HG03108 (cell line): ENCODE data around the gene FGF8.
A peak's percentile ranks its signal among the peaks of the same experiment; 100 is the strongest.

Experiments
- ATAC-seq: cut with Tn5 transposase; IDR thresholded peaks from one replicate; pipeline ENCODE4 v1.9.1; 2021; ENCODE audit warnings: moderate library complexity; ENCODE audit not compliant: unreplicated experiment

Gene FGF8

DNA sequence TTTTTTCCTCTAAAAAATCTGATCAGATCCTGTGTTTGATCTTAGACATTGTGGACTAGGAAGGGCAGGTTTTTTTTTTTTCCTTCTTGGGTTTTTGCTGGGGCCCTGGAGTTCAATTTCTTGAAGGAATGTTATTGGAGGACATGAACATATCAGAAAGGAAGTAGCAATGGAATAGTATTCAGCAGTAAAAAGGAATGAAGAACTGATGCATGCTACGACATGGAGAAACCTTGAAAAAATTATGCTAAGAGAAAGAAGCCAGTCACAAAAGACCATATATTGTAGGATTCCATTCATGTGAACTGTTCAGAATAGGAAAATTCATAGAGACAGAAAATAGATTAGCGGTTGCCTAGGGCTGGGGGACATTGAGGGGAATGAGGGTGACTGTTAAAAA is 34.0 kb downstream of the FGF8 start:
- ATAC-seq = no peak

DNA sequence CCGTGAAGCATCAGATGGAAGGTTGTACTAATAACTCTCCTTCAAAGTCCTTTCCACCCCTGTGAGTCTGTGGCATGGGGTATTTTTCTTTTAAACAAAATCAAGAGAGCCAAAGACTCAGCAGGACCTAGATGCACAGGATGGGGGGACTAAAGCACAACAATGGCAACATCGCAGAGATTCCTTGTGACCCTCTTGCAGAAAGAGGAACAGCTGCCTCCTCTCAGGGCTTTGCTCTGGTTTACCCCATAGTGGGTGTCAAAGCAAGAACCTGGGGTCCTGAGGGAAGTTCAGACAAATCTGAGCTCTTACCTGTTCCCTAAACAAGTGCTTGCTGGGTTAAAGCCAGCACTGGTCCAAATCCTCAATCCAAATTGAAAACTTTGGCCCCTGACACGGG is 39.2 kb downstream of the FGF8 start:
- no peak for ATAC-seq

DNA sequence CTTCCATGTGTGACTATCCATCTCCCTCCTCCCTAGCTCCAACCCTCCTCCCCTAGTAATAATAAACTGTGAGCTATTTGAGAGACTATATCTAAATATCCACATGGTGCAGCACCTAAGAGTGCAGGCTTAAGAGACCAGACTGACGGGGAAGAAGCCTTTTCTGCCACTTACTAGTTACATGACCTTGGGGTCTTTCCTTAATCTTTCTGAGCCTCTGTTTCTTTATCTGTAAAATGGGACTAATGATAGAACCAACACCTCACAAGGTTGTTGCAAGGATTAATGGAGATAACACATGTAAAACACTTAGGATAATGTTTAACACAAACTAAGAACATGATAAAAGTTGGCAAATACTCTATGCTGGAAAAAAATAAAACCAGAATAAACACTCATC is 43.8 kb downstream of the FGF8 start:
- ATAC-seq = no peak

DNA sequence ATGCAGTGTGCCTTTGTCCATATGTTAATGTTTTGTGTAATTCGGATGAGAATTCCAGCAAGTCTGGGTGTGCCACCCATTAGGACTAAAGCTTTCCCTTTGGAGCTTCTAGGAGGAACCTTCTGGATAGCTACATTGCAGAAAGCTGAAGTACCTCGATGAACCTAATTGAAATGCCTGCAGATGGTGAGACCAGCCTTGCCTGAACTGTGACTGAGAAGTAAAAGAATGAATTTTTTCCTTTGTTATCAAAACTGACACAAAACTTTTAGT is 49.9 kb downstream of the FGF8 start:
- ATAC-seq = no peak

DNA sequence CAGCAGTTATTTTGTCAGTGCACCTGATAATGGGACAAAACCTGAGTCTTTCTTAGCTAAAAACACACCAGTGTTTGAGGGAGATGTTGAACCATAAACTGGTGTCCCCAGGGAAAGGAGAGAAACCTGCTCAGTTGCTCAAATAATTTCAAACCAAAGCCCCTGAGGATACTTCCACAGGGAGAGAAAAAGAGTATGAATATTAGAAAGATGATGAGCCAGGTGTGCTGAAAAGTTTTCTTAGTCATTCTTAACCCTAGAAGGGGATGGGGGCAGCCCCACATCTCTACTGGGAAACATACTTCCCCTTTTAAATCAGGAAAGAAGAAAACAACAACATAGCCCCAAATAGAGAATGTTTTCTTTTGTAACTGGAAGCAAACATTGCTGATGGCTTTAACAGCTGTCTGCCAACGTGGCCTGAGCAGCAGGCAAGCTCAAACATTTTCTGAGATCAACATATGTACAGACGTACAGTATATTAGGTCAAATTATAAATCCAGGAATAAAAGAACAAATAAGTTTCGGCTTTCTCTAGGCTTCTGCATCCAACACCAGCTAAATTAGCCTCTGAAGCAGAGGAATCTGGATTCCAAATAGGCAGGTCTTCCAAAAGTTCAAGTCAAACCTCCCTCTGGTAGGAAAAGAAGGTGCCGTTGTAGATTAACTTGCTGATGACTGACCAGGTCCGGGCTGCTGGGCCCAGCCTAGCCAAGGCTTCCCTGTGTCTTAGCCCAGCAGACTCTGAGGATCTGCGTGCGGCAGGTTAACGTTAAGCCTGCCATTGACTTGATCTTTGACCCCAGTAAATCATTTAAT is 50.4 kb downstream of the FGF8 start:
- ATAC-seq = peak; percentile 60

DNA sequence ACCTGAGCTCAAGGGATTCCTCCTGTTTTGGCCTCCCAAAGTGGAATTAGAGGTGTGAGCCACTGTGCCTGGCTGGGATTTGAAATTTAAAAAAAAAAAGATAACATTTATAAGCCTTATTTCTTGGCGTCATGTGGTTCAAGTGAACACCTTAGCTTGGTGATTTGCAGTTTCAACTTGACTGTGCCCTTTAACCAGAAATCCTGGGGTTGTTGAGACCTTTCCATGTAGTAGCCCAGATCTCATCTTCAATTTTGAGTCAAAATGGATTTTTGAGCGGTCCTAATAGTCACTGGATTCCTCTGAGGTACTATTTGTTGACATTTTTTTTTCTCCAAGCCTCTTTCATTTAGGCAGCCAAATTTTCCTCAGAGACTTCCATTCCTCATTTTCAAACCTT is 51.5 kb downstream of the FGF8 start:
- ATAC-seq = no peak

DNA sequence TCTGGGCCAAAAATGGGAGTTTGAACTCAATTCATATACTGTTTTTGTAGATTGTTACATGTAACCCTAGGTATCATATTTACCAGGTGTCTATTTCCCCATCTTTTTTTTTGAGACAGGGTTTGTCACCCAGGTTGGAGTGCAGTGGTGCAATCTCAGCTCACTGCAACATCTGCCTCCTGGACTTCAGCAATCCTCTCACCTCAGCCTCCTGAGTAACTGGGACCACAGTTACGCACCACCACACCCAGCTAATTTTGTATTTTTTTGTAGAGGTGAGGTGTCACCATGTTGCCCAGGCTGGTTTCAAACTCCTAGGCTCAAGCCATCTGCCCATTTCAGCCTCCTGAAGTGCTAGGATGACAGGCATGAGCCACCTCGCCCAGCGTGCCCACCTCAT is 52.7 kb downstream of the FGF8 start:
- ATAC-seq = no peak

DNA sequence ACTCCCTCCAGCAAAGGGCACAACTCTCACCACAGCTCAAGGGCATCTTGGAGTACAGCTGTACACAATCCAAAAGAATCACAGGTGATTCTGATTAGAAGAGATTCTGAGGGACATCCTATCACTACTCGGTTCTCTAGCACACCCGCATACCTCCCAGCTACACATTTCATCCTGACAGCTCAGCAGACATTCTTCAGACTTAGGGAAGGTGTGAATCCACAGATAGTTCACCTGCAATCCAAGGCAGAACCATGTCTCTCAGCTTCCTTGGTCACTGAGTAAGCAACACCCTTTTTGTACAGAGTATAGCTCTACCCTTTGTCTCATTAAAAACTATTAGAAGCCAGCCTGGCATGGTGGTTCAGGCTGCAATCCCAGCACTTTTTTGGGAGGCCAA is 54.1 kb downstream of the FGF8 start:
- ATAC-seq = no peak

DNA sequence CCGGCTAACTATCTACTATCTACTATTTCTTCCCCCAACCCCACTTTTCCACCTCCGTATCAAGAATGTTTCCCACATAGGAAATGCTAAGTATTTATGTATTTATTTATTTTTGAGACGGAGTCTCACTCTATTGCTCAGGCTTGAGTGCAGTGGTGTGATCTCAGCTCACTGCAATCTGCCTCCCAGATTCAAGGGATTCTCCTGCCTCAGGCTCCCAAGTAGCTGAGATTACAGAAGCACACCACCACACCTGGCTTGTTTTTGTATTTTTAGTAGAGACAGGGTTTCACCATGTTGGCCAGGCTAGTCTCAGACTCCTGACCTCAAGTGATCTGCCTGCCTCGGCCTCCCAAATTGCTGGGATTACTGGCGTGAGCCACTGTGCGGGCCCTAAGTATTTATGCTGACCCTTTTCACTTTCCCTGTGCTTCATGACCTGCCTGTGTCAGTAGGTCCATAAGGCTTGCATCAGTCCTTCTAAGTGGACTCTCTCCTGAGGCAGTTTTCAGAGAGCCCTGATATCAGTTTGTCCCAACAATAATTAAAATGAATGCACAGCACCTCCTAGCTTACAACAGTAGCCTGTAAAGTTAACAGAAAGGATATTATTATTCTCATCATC is 55.2 kb downstream of the FGF8 start:
- no peak for ATAC-seq
